ENCODE data around the gene RDM1. TPM values are rescaled to one million over a fixed set of nuclear protein-coding genes. Genes with fewer than 3 reads are reported as not detected.

Gene RDM1
- total RNA-seq, 1 donor from 2014 or later, result 6.3 TPM

DNA sequence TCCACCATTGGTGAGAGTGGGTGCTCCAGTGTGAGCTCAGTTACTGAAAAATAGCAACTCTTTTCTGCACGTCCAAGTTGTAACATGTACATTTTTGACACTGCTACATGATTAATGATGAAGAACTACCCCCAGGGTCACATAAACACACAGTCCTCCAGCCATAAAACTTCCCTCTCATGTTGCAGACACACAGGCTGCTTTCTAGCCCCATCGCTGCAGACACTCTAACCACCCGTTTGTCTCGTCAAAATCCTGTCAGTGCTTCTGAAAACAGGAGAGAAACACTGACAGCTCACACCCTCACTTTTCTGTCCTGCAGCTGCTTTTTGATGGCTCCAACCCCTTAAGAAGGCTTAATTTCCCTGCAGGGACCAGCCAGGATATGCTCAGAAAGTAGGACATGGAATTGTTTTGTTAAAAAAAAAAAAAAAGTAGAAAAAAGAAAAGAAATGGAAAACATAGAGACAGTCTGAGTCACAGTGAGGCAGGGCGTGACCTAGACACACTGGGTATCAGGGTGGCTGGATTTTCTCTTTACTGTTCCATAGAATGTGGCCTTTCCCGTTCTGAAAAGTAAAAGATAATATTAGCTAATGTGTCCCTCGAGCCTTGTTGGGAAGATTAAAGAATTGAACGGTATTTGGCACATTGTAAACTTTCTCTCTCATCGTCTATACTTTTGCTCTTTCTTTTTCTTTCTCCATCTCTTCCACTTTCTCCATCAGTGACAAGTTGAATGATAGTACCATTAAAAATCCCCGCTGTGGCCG is 29.7 kb downstream of the RDM1 start:
- intact Hi-C loops (cut with micrococcal nuclease), result no loop called here

GRCh38 chr17:35900280-35900679 is 30.3 kb downstream of the RDM1 start:
- intact Hi-C loops (cut with micrococcal nuclease), result no loop called here

DNA sequence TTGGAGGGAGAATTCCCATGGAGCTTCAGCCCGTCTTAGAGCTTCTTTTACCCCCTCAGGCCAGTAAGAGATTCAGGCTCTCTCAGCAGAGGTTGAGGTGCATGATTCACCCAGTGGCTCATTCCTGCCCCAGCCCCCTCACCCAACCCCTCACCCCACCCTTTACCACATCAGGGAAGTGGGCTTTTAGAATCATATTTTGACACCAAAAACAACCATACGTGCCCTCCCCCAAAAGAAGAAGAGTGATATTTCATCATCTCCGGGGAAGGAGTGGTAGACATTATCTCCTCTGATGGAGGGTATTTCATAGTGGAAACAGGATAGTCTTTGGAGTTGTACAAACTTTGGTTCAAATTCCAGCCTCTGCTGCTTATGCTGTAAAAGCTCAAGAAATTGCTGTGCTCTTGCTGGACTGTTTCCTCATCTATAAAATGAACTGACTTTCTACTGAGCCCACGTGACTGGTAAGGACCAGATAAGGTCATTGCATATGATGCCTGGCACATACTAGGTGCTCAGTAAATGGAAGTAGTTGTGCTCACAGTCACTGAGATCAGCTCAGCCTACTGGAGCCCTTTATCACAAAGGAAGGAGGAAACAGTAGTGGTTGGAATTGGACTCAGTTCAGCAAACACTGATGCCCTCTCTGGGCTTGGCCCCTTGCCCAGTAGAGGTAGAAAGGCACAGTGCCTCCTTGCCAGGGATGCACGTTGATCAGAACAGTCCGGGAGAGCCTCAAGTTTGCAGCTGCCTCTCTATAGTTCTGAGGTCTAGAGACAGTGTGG is 32.1 kb downstream of the RDM1 start:
- intact Hi-C loops (cut with micrococcal nuclease), result loop anchor here (1.0 to 10.0 kb wide), 2 partner anchors 8 to 186 kb away; no protein-coding TSS in a partner anchor

GRCh38 chr17:35897772-35898171 is 32.8 kb downstream of the RDM1 start:
- intact Hi-C loops (cut with micrococcal nuclease), result loop anchor here (1.0 to 10.0 kb wide), 2 partner anchors 7 to 187 kb away; no protein-coding TSS in a partner anchor

DNA sequence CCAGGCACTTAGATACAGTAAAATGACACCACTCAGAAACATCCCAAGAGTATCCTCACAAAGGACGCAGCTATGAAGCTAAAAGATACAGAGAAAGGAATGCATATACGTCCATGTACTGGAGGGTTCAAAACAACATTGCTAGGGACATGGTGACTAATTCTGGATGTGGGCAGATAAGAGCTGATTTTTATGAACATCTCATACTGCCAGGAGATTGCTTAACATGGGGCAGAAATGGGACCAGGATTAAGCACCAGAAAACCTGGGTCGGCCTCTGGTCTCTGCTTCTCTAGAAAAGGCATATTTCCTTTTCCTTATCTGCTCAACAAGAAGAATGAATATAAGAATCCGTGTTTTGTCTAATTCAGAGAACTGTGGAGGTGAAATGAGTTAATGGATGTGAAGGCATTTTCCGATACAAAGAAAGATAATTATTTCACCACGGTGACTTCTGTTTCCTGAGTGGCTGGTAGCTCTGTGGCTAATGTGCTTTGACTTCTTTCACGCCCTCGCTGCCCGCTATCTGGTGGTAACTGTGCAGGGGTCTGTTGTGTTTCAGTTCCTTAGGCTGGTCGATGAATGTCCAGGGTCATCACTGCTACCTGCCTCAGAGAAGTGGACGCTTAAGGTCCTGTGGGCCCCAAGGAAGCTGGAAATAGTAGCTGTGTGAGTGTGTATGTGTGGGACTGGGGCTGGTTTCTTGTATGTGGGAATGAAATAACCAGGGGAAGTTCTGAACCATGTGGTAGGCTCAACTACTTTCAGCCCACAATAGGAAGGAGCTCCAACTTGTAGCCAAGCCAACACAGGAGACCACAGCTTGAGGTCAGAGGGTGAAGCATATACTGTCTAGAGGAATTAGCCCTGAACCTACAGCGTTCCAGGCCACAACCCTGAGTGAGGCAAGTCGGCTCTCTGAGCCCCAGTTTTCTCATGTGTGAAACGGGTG is 34.7 kb downstream of the RDM1 start:
- intact Hi-C loops (cut with micrococcal nuclease), result loop anchor here (10.0 kb wide), 1 partner anchor 189 kb away; no protein-coding TSS in a partner anchor

GRCh38 chr17:35894206-35894605 is 36.4 kb downstream of the RDM1 start:
- intact Hi-C loops (cut with micrococcal nuclease), result loop anchor here (10.0 kb wide), 1 partner anchor 191 kb away; no protein-coding TSS in a partner anchor

DNA sequence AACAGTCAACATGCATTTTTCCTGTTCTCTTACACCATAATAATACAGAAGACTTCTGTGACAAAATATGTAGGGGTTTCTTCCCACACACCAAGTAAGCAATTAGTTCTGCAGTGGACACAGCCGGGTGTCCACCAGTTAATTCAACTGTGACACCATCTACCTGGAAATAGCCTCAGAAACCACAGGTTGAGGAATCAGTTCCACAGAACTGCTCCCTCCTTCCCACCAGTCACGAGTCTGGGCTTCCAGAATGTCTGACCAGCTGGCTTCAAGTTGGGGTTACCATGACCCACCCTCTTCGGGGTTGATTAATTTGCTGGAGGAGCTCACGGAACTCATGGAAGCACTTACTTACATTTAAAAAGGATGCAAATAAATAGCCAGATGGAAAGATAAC is 36.8 kb downstream of the RDM1 start:
- intact Hi-C loops (cut with micrococcal nuclease), result loop anchor here (10.0 kb wide), 1 partner anchor 191 kb away; no protein-coding TSS in a partner anchor

GRCh38 chr17:35892091-35893035 is 38.2 kb downstream of the RDM1 start:
- intact Hi-C loops (cut with micrococcal nuclease), result loop anchor here (10.0 kb wide), 1 partner anchor 192 kb away; no protein-coding TSS in a partner anchor

- intact Hi-C loops (cut with micrococcal nuclease), result loop anchor here (2.0 to 10.0 kb wide), 3 partner anchors 14 to 302 kb away; no protein-coding TSS in a partner anchor
Measured at GRCh38 chr17:35891269-35891668, 39.3 kb downstream of the RDM1 start.

GRCh38 chr17:35890774-35891155 is 39.8 kb downstream of the RDM1 start:
- intact Hi-C loops (cut with micrococcal nuclease), result loop anchor here (1.0 to 10.0 kb wide), 7 partner anchors 8 to 302 kb away; partner anchors contain the start of genes RDM1 and TAF15

DNA sequence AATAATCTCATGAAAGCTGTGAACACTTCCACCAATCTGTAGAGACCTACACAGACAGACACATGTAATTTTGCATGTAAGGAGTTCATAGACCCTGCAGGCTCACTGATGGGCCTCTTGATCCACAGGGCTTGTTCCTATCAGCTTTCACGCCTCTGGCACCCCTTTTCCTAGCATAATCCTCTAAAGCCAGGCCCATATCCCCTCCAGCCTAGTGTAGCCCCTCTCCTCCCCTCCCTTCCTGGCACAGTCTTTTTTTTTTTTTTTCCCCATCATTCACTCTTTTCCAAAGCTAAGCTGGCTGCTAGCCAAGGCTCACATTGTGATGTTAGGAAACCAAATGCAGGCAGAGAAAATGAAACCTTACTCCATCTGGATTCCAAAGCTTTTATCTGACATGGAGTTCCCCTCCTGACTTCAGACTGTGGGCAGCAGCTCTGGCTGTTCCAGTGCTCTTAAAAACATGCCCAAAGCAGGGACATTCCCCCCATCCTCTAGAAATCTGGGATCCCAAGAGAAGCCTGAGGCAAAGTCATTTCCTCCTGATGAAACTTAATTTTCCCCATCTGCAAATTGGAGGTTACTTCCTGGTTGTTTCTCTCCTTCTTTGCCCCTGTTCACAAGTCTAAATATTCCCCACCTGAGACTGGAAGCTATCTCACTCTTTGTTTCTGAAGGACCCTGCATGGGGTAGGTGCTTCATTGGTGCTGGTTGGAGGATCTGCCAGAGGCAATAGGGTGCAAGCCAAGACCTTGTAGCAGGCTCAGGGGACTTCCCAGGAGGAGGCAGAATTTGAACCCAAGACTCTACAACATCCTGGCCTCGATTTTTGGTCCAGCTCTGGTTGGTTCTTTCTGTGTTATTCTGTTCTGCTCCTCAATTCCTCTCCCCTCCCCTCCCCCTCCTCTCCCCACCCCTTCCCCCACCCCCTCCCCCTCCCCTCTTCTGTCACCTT is 40.5 kb downstream of the RDM1 start:
- intact Hi-C loops (cut with micrococcal nuclease), result loop anchor here (1.0 to 10.0 kb wide), 8 partner anchors 8 to 301 kb away; partner anchors contain the start of genes CCL5, RDM1 and TAF15

GRCh38 chr17:35889241-35889640 is 41.3 kb downstream of the RDM1 start:
- intact Hi-C loops (cut with micrococcal nuclease), result loop anchor here (1.0 kb wide), 1 partner anchor 9 kb away; the partner anchor contains the start of gene CCL5

DNA sequence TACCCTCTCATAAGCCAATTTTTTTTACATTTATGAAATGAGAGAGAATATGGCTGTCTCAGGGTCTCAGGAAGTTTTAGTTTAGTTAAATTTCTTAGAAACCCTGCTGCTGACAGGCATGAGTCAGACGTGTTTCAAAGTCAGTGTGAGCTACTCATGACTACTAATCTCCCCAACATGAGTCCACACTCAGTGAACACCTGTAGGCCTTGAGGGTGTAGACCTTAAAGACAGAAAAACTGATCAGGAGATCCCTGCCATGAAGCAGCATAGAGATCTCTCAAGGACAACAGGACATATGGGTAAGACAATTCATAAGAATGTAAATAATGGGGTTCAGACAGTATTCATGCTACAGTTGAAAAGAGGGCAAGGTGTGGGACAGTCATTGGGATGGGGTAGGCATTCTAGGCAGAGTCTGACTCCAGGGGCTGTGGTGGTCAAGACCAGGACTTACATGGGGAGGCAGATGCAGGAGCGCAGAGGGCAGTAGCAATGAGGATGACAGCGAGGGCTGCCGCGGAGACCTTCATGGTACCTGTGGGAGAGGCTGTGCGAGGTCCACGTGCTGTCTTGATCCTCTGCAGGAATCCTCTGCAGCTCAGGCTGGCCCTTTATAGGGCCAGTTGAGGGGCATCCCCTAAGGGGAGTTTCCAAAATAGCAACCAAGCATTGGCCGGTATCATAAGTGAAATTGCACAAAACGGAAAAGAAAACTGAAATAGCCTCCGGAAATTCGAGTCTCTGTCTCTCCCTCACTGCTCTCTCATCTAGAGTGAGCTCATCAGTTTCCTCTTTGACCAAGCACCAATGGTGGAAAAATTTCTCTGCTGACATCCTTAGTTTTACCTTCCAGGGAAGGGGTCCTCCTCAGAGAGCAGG is 50.6 kb downstream of the RDM1 start, which contains the start of gene CCL5:
Gene CCL5 (minus strand): TSS at position 588 of the 882 bp plus-strand sequence.
- intact Hi-C loops (cut with micrococcal nuclease), result loop anchor here (1.0 to 2.0 kb wide), 3 partner anchors 9 to 71 kb away; partner anchors contain the start of genes RDM1 and TAF15

- intact Hi-C loops (cut with micrococcal nuclease), result no loop called here
Measured at GRCh38 chr17:35878361-35878760, 52.2 kb downstream of the RDM1 start.

DNA sequence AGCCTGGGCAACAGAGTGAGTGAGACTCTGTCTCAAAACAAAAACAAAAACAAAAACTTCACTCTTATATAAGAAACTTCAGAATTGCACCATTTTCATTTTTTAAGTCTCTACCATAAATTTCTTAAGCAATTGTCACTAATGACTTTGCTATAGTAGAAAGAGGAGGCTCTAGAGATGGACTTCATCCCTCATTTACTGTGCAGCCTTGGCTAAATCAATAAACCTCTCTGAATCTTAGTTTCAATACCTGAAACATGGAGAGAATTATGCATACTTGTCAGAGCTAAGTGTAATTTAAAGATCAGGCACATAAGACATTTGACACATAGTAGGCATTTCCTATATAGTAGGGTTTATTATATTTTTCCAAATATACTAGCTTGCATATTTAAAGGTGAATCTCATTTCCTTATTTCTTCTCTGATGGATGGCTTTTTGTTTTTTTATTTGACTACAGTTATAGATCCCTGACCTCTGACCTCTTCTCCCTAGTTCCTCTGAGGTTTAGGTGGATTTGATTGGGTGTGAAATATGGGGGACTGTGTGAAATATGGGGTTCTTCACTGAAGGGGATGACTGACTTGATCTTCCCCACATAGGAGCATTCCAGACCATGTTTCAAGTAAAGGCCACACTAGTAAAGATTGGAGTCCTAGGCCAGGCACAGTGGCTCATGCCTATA is 53.1 kb downstream of the RDM1 start:
- intact Hi-C loops (cut with micrococcal nuclease), result loop anchor here (2.0 kb wide), 1 partner anchor 13 kb away; no protein-coding TSS in a partner anchor

- intact Hi-C loops (cut with micrococcal nuclease), result loop anchor here (2.0 kb wide), 1 partner anchor 14 kb away; no protein-coding TSS in a partner anchor
Measured at GRCh38 chr17:35876534-35876933, 54.0 kb downstream of the RDM1 start.
